K562 (cell line): Measurements from ENCODE around the gene AIF1L. TPM values are rescaled to one million over a fixed set of nuclear protein-coding genes. Genes with fewer than 3 reads are reported as not detected.

Experiments
- ATAC-seq: fragments of 200-7000 bp; cut with Tn5 transposase; 3 replicates; pipeline ENCODE4 v1.9.1; 2020; ENCODE audit warnings: moderate library complexity
- BruUV-seq: library from RNA; stranded (reverse); fragments of 400-500 nt; replicated peaks from 2 replicates; lab custom pipeline; 2021; lab: Mats Ljungman, UMichigan
- CTCF ChIA-PET: fragments of 300-600 bp; formaldehyde crosslinking; extraction: SDS; loops from one replicate; lab custom pipeline; 2021; ENCODE audit warnings: low intra/inter-chr PET ratio; lab: Yijun Ruan, JAX
- POLR2A ChIA-PET: fragments of 300-600, 350-650 bp; sonication (Branson Sonifier 250); formaldehyde crosslinking; extraction: SDS; loops from one replicate; lab custom pipeline; 2021; ENCODE audit warnings: antibody characterized with exemption, inconsistent platforms; lab: Yijun Ruan, JAX
- DNase-seq, 4 experiments: peaks; one replicate each; pipeline versions ENCODE4 v3.0.0 to v3.0.0-alpha.2; 2011 to 2018; ENCODE audit warnings: low spot score in 3 of 4, mixed read lengths in 3 of 4; ENCODE audit errors: extremely low read depth in 1 of 4
- FAIRE-seq: peaks from 2 replicates; lab custom pipeline; 2011; peaks lifted over from hg19 to GRCh38; lab: Jason Lieb, UNC
- H2AFZ ChIP-seq: 2 replicates; pipeline ENCODE4 v1.6.0; 2011; ENCODE audit warnings: low read depth, low read length, control low read depth, inconsistent platforms
- H3K27ac ChIP-seq: fragments of 200-600 bp; 3 replicates; pipeline ENCODE4 v1.8.0; 2011; ENCODE audit warnings: low read depth, mild to moderate bottlenecking, control low read depth, inconsistent platforms, low read length, moderate library complexity, mixed read lengths; ENCODE audit errors: extremely low read depth
- H3K27me3 ChIP-seq, 2 experiments: fragments of 300-600 bp in 1 of 2; 2 replicates in 1 of 2; 3 replicates in 1 of 2; pipeline versions ENCODE4 v1.6.0 to v1.8.0; 2011; ENCODE audit warnings: inconsistent platforms in 2 of 2, low read length in 2 of 2, mild to moderate bottlenecking in 1 of 2, mixed read lengths in 1 of 2, moderate library complexity in 1 of 2; ENCODE audit not compliant: control insufficient read depth in 2 of 2, insufficient read depth in 2 of 2
- H3K36me3 ChIP-seq: fragments of 300-600 bp; 3 replicates; pipeline ENCODE4 v1.8.0; 2011; ENCODE audit warnings: mild to moderate bottlenecking, low read length, inconsistent platforms; ENCODE audit not compliant: control insufficient read depth, insufficient read depth
- H3K4me1 ChIP-seq, 2 experiments: fragments of 200-600 bp in 1 of 2; replicated peaks in 1 of 2; 2 replicates in 1 of 2; 3 replicates in 1 of 2; pipeline versions ENCODE4 v1.5.1 to v1.8.0; 2011; ENCODE audit warnings: inconsistent platforms in 2 of 2, low read length in 2 of 2, mild to moderate bottlenecking in 1 of 2, mixed read lengths in 1 of 2, moderate library complexity in 1 of 2; ENCODE audit not compliant: control insufficient read depth in 2 of 2, insufficient read depth in 2 of 2
- H3K4me2 ChIP-seq: 2 replicates; pipeline ENCODE4 v1.6.1; 2011; ENCODE audit warnings: low read length, control low read depth, inconsistent platforms, mixed read lengths; ENCODE audit not compliant: insufficient read depth
- H3K4me3 ChIP-seq: fragments of 200-600 bp; sonication (generic), shearing (Covaris generic); 2 replicates; pipeline ENCODE4 v1.5.1; 2016; ENCODE audit warnings: control low read depth, inconsistent platforms
- H3K79me2 ChIP-seq: fragments of 200-600 bp; 3 replicates; pipeline ENCODE4 v1.8.0; 2011; ENCODE audit warnings: low read length, inconsistent platforms; ENCODE audit not compliant: control insufficient read depth, insufficient read depth
- H3K9ac ChIP-seq, 2 experiments: 2 replicates each; pipeline versions ENCODE4 v1.6.0 to v1.6.1; 2011; ENCODE audit warnings: low read depth in 2 of 2, low read length in 2 of 2, control low read depth in 1 of 2, inconsistent platforms in 1 of 2, mild to moderate bottlenecking in 1 of 2, mixed read lengths in 1 of 2; ENCODE audit not compliant: insufficient read depth in 1 of 2
- H3K9me1 ChIP-seq: one replicate; pipeline ENCODE4 v1.6.0; 2011; ENCODE audit warnings: inconsistent platforms, mild to moderate bottlenecking, low read length, moderate library complexity; ENCODE audit not compliant: control insufficient read depth, insufficient read depth
- H3K9me3 ChIP-seq: replicated peaks from 2 replicates; pipeline ENCODE4 v1.5.1; 2011; ENCODE audit warnings: low read depth, low read length, inconsistent platforms; ENCODE audit not compliant: control insufficient read depth, insufficient read depth
- H4K20me1 ChIP-seq: replicated peaks from 2 replicates; pipeline ENCODE4 v1.6.1; 2011; ENCODE audit warnings: low read length, inconsistent platforms, mixed read lengths; ENCODE audit not compliant: control insufficient read depth, insufficient read depth
- C11orf30 ChIP-seq: fragments of 450-650 bp; IDR thresholded peaks from 2 replicates; pipeline ENCODE4 v1.6.1; 2016; ENCODE audit warnings: low read depth, mild to moderate bottlenecking
- HMG20A ChIP-seq: fragments of 450-650 bp; formaldehyde crosslinking; conservative IDR thresholded peaks from 2 replicates; pipeline ENCODE4 v1.4.0; 2020; ENCODE audit warnings: mild to moderate bottlenecking, mixed read lengths
- MCM7 ChIP-seq, 2 experiments: fragments of 450-650 bp; IDR thresholded peaks; 2 replicates each; pipeline ENCODE4 v1.6.1; 2016 to 2018
- MITF ChIP-seq: IDR thresholded peaks from 2 replicates; pipeline ENCODE4 v1.6.1; 2014; ENCODE audit warnings: antibody characterized with exemption
- NBN ChIP-seq: fragments of 450-650 bp; IDR thresholded peaks from 2 replicates; pipeline ENCODE4 v1.6.1; 2016; ENCODE audit warnings: low read depth, mild to moderate bottlenecking
- PHF20 ChIP-seq: fragments of 450-650 bp; IDR thresholded peaks from 2 replicates; pipeline ENCODE4 v1.6.1; 2018; ENCODE audit not compliant: partially characterized antibody
- RBBP5 ChIP-seq: fragments of 200-600 bp; sonication (generic); IDR thresholded peaks from 2 replicates; pipeline ENCODE4 v1.6.1; 2012; ENCODE audit warnings: borderline replicate concordance, mild to moderate bottlenecking, low read length, control low read depth, inconsistent platforms; ENCODE audit not compliant: insufficient read depth, poor library complexity, severe bottlenecking
- SPI1 ChIP-seq: IDR thresholded peaks from 2 replicates; pipeline ENCODE4 v1.6.1; 2011; ENCODE audit warnings: low read depth, low read length, control low read depth, borderline replicate concordance
- SRSF3 ChIP-seq: fragments of 200-400 bp; formaldehyde crosslinking; IDR thresholded peaks from 2 replicates; pipeline ENCODE4 v1.6.1; 2016; ENCODE audit warnings: mild to moderate bottlenecking, low read length, moderate library complexity; ENCODE audit not compliant: insufficient read depth
- STAT5A ChIP-seq: IDR thresholded peaks from 2 replicates; pipeline ENCODE4 v1.6.1; 2012; ENCODE audit warnings: low read length, inconsistent platforms, borderline replicate concordance
- TEAD1 ChIP-seq, 2 experiments: fragments of 450-650 bp in 1 of 2; sonication (generic) in 1 of 2; formaldehyde crosslinking; IDR thresholded peaks; 2 replicates each; pipeline versions ENCODE4 v1.4.0 to v1.8.0; 2020 to 2022; ENCODE audit warnings: mild to moderate bottlenecking in 2 of 2, missing genetic modification reagents in 1 of 2
- TEAD2 ChIP-seq: fragments of 450-650 bp; IDR thresholded peaks from 2 replicates; pipeline ENCODE4 v1.6.1; 2016; ENCODE audit warnings: missing genetic modification characterization, control low read depth, missing compliant biosample characterization
- ZNF561 ChIP-seq: fragments of 450-650 bp; formaldehyde crosslinking; conservative IDR thresholded peaks from 2 replicates; pipeline ENCODE4 v1.4.0; 2020; ENCODE audit warnings: mild to moderate bottlenecking, moderate library complexity
- ZNF609 ChIP-seq: sonication (generic); formaldehyde crosslinking; IDR thresholded peaks from 2 replicates; pipeline ENCODE4 v1.8.1; 2023; ENCODE audit warnings: missing genetic modification reagents, mild to moderate bottlenecking, borderline replicate concordance
- ZNF77 ChIP-seq: fragments of 250-450 bp; sonication (Bioruptor Pico); IDR thresholded peaks from 2 replicates; pipeline ENCODE4 v1.5.0; 2020
- ZNF778 ChIP-seq: fragments of 450-650 bp; formaldehyde crosslinking; IDR thresholded peaks from 2 replicates; pipeline ENCODE4 v1.4.0; 2020; ENCODE audit warnings: mild to moderate bottlenecking, moderate library complexity
- WGBS: fragments of 100-300 bp; shearing (Covaris generic); methylation state at CpG from one replicate; pipeline ENCODE4 v1.1.6; 2016; ENCODE audit warnings: low coverage, mixed read lengths; ENCODE audit not compliant: insufficient coverage; ENCODE audit errors: missing lambda C conversion rate; 5-methylcytosine and 5-hydroxymethylcytosine counted together
- in situ Hi-C: fragments of 300-500 bp; cut with MboI; formaldehyde crosslinking; loops from 4 replicates; pipeline ENCODE4 v1.15.0; 2018; ENCODE audit warnings: inconsistent platforms, mixed read lengths
- intact Hi-C: fragments of 100-400 bp; cut with micrococcal nuclease; formaldehyde crosslinking; loops from 2 replicates; pipeline ENCODE4 v1.14.2; 2022
- polyA plus RNA-seq, 8 experiments: library from polyadenylated mRNA; depleted of rRNA in 4 of 8; stranded (reverse) in 5 of 8; unstranded in 3 of 8; fragments of >200 nt; fragmentation: Nextera tagmentation in 2 of 8; fragmentation: Illumina TruSeq in 1 of 8; extraction: Ambion mirVana in 2 of 8; extraction: Trizol in 1 of 8; gene quantifications; 2 replicates each; pipeline versions ENCODE4 v1.2.1 to v1.2.3, GENCODE V29; 2011 to 2014; ENCODE audit warnings: inconsistent platforms in 1 of 8, missing spikeins in 1 of 8
- total RNA-seq, 7 experiments: library from RNA; depleted of rRNA in 6 of 7; stranded (reverse); fragments of >200 nt in 6 of 7; fragmentation: Illumina TruSeq in 2 of 7; extraction: Trizol in 2 of 7; gene quantifications; 2 replicates each; pipeline versions ENCODE4 v1.2.1 to v1.2.3, GENCODE V29; 2011 to 2021; ENCODE audit warnings: low replicate concordance in 1 of 7

The AIF1L gene
- total and polyA plus RNA-seq, 9 of the 15 experiments (the other 6 are each of a cell fraction or from before 2014, with no cell fraction given), result 0.34 to 9.1 (median 1.3) TPM

GRCh38 chr9:131165523-131165922, 69.2 kb downstream of the AIF1L start (continued):
- no peak for TF ChIP-seq ZNF609 (CRISPR knock-in tag)

- H3K4me2 ChIP-seq, result no peak overlapping the region
- no peak for FAIRE-seq
- peaks cover 11% of the 10 kb centered on the region; the same call in 1 of the 2 replicates for H4K20me1 ChIP-seq
- no peak overlapping the region for H3K27ac ChIP-seq
- POLR2A ChIA-PET, result interaction anchor here (0.6 to 12.0 kb wide), 17 partner anchors 9 to 215 kb away, joined by 3 to 300 read pairs (median 5); partner anchors contain the start of gene NUP214
- no peak overlapping the region for H3K9ac ChIP-seq
- in situ Hi-C loops (no loop called here), intact Hi-C loops (no loop called here)
- H3K36me3 ChIP-seq, result peaks cover 83% of the 10 kb centered on the region
- no peaks in the 10 kb centered on the region for H3K9me1 ChIP-seq
- H3K27me3 ChIP-seq, result no peaks in the 10 kb centered on the region
- CTCF ChIA-PET, result no interaction called here
- peak; percentile 33 for ATAC-seq
- H3K79me2 ChIP-seq, result peaks cover 41% of the 10 kb centered on the region; the same call in 2 of the 3 replicates
- H3K4me3 ChIP-seq, result no peak overlapping the region
- no peaks in the 10 kb centered on the region; the same call in 1 of the 2 replicates for H3K9me3 ChIP-seq
- no peak overlapping the region for H2AFZ ChIP-seq
- peak in 1 of 4 experiments; percentile 48 for DNase-seq
- H3K4me1 ChIP-seq, result no peaks in the 10 kb centered on the region
- BruUV-seq, result no TSS peak
- whole genome bisulfite sequencing, result 75% methylated on average over 6 of the region's 6 CpGs
- no peak for TF ChIP-seq STAT5A
- no peak for TF ChIP-seq ZNF778 (CRISPR knock-in tag)
- no peak for TF ChIP-seq ZNF77 (CRISPR knock-in tag)
- TF ChIP-seq SPI1, result no peak
- no peak for TF ChIP-seq PHF20
- TF ChIP-seq SRSF3, result no peak
- TF ChIP-seq NBN, result no peak
- no peak for TF ChIP-seq MITF
- TF ChIP-seq RBBP5, result no peak
- no peak for TF ChIP-seq HMG20A (CRISPR knock-in tag)
- TF ChIP-seq TEAD1 (CRISPR knock-in tag; IDR thresholded peaks at IDR 0.05), result no peak
- no peak for TF ChIP-seq MCM7 (IDR thresholded peaks at IDR 0.05)
- TF ChIP-seq TEAD2 (tag), result no peak
- TF ChIP-seq ZNF561 (CRISPR knock-in tag), result no peak
- TF ChIP-seq C11orf30, result no peak
Observed at GRCh38 chr9:131167146-131167692, 70.9 kb downstream of the AIF1L start.
